ENCODE results near the gene VPREB3.
A peak's percentile ranks its signal among the peaks of the same experiment; 100 is the strongest.

The VPREB3 gene

GRCh38 chr22:23781065-23781464, 26.8 kb upstream of the VPREB3 start:
- peak overlapping the region; percentile 31; the same call in 1 of the 2 replicates for H3K27ac ChIP-seq

DNA sequence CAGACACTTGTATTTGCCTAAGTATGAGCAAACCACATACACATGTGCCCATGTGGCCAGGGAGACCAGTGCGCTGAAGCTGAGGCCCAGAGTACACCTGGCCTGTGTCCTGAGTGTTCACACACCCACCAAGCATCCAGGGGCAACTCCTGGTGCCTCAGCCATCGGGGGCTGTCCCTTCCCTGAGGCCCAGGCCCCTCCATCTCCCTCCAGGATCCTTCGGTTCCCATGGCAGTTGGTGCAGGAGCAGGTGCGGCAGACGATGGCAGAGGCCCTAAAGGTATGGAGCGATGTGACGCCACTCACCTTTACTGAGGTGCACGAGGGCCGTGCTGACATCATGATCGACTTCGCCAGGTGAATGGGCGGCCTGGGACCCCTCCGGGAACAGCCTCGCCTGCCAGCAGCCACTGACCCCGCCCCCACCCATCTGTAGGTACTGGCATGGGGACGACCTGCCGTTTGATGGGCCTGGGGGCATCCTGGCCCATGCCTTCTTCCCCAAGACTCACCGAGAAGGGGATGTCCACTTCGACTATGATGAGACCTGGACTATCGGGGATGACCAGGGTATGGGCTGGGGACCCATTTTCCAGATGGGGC, 26.0 kb upstream of the VPREB3 start:
- Histone ChIP-seq H3K4me3 (ENCODE audit: low read depth, low read length) (no peak overlapping the region), H3K27me3 (ENCODE audit: insufficient read depth, low read depth, severe bottlenecking) (no peaks in the 10 kb centered on the region), H3K27ac (no peak overlapping the region), H3K9me3 (ENCODE audit: severe bottlenecking) (no peaks in the 10 kb centered on the region), H3K36me3 (no peaks in the 10 kb centered on the region)
- TF ChIP-seq, protein P1, sequence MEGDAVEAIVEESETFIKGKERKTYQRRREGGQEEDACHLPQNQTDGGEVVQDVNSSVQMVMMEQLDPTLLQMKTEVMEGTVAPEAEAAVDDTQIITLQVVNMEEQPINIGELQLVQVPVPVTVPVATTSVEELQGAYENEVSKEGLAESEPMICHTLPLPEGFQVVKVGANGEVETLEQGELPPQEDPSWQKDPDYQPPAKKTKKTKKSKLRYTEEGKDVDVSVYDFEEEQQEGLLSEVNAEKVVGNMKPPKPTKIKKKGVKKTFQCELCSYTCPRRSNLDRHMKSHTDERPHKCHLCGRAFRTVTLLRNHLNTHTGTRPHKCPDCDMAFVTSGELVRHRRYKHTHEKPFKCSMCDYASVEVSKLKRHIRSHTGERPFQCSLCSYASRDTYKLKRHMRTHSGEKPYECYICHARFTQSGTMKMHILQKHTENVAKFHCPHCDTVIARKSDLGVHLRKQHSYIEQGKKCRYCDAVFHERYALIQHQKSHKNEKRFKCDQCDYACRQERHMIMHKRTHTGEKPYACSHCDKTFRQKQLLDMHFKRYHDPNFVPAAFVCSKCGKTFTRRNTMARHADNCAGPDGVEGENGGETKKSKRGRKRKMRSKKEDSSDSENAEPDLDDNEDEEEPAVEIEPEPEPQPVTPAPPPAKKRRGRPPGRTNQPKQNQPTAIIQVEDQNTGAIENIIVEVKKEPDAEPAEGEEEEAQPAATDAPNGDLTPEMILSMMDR (IDR thresholded peaks at IDR 0.05; ENCODE audit: low read depth, low read length) = no peak
- DNase-seq = no peak

More at GRCh38 chr22:23781065-23781464, 26.8 kb upstream of the VPREB3 start:
- Histone ChIP-seq H3K36me3 (no peaks in the 10 kb centered on the region), H3K9me3 (ENCODE audit: severe bottlenecking) (no peaks in the 10 kb centered on the region), H3K4me3 (ENCODE audit: low read depth, low read length) (no peak overlapping the region), H3K27me3 (ENCODE audit: insufficient read depth, low read depth, severe bottlenecking) (no peaks in the 10 kb centered on the region)
- TF ChIP-seq, protein P1 (IDR thresholded peaks at IDR 0.05; ENCODE audit: low read depth, low read length) = no peak
- DNase-seq = no peak

GRCh38 chr22:23779731-23780130, 25.5 kb upstream of the VPREB3 start:
- Histone ChIP-seq H3K27me3 (ENCODE audit: insufficient read depth, low read depth, severe bottlenecking) (no peaks in the 10 kb centered on the region), H3K4me3 (ENCODE audit: low read depth, low read length) (no peak overlapping the region), H3K9me3 (ENCODE audit: severe bottlenecking) (no peaks in the 10 kb centered on the region), H3K36me3 (no peaks in the 10 kb centered on the region), H3K27ac (no peak overlapping the region)
- TF ChIP-seq, protein P1 (IDR thresholded peaks at IDR 0.05; ENCODE audit: low read depth, low read length) = no peak
- no peak for DNase-seq

- Histone ChIP-seq H3K27ac (no peak overlapping the region), H3K9me3 (ENCODE audit: severe bottlenecking) (no peaks in the 10 kb centered on the region), H3K27me3 (ENCODE audit: insufficient read depth, low read depth, severe bottlenecking) (no peaks in the 10 kb centered on the region), H3K4me3 (ENCODE audit: low read depth, low read length) (no peak overlapping the region), H3K36me3 (no peaks in the 10 kb centered on the region)
- TF ChIP-seq, protein P1 (IDR thresholded peaks at IDR 0.05; ENCODE audit: low read depth, low read length) = no peak
- no peak for DNase-seq
Measured at GRCh38 chr22:23779083-23779482, 24.9 kb upstream of the VPREB3 start.

DNA sequence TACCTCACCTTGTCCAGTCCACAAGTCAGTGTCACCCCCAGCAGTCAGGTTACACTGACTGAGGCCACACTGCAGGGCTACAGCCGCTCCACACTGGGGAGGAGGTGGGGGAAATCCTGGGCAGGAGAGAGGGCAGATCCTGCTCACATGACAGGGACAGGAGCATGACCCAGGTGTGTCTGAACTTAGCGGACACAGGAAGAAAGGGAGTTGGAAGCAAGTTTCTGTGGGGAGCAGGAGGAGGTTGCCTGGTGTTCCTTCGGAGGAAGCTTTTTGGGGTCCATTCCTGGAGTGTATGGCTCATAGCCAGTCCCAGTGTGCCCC, 24.3 kb upstream of the VPREB3 start:
- TF ChIP-seq, protein P1 (IDR thresholded peaks at IDR 0.05; ENCODE audit: low read depth, low read length) = no peak
- H3K27ac ChIP-seq = peak overlapping the region; percentile 53
- no peaks in the 10 kb centered on the region for H3K36me3 ChIP-seq
- no peaks in the 10 kb centered on the region for H3K27me3 ChIP-seq (ENCODE audit: insufficient read depth, low read depth, severe bottlenecking)
- H3K9me3 ChIP-seq (ENCODE audit: severe bottlenecking) = no peaks in the 10 kb centered on the region
- no peak overlapping the region for H3K4me3 ChIP-seq (ENCODE audit: low read depth, low read length)
- DNase-seq = no peak
